Measurements from ENCODE around the gene HDAC3. TPM values are rescaled to one million over a fixed set of nuclear protein-coding genes. Genes with fewer than 3 reads are reported as not detected.
A peak's percentile ranks its signal among the peaks of the same experiment; 100 is the strongest.

HDAC3 gene
- total RNA-seq, 2 experiments from 2014 or later = 88.1 to 91.8 TPM

- Mint-ChIP-seq H3K27ac (no peak overlapping the region), H3K9me3 (ENCODE audit: insufficient read depth) (no peaks in the 10 kb centered on the region), H3K36me3 (ENCODE audit: low read depth) (peaks cover under 1% of the 10 kb centered on the region), H3K4me1 (ENCODE audit: low read depth) (peaks cover under 1% of the 10 kb centered on the region), H3K4me3 (no peak overlapping the region), H3K27me3 (ENCODE audit: low read depth) (no peaks in the 10 kb centered on the region)
- ChIA-PET POLR2A (no interaction called here), CTCF (interaction anchor here (1.4 to 1.6 kb wide), 2 partner anchors 10 to 287 kb away, joined by 3 to 5 read pairs; no protein-coding TSS in a partner anchor)
- no peak for DNase-seq
- ATAC-seq = no peak
Measured at GRCh38 chr5:141672841-141673813, 36.5 kb upstream of the HDAC3 start.

DNA sequence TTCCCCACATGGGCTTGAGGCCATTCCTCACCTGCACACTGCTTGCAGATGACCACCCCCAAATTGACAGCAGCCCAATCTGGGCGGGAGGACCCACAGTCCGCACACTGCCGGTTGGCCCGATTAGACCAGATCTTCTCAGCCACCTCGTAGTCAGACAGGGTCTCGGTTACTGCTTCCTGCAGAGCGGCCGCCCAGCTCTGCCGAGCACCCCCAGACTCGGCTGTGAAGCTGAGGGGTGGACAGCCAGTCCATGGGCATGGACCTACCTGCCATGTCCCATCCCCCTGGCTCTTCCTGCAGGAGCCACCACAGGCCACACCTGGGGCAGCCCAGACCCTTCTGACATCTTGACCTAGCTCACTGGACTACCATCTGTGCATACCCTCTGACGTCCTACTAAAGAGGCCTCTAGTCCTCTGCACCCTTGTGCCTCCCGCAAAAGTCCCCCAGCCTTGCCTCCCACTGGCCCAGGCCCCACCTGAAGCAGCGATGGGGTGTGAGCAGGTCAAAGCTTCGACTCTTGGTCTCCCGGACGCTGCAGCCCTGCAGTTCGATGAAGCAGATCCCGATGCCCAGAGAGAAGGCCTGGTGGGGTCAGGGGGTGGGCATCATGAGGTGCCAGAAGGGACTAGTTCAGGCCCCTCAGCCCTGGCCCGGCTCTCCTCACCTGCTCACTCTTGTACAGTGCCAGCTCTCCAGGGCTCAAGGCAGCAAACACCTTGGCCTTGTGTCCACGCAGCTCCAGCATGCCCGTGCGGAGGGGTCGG, 35.6 kb upstream of the HDAC3 start:
- no peak for DNase-seq
- H3K27ac Mint-ChIP-seq = no peak overlapping the region
- H3K4me3 Mint-ChIP-seq = no peak overlapping the region
- no peaks in the 10 kb centered on the region for H3K27me3 Mint-ChIP-seq (ENCODE audit: low read depth)
- ChIA-PET POLR2A (no interaction called here), CTCF (interaction anchor here (1.4 to 1.6 kb wide), 2 partner anchors 11 to 288 kb away, joined by 3 to 5 read pairs; no protein-coding TSS in a partner anchor)
- no peaks in the 10 kb centered on the region for H3K4me1 Mint-ChIP-seq (ENCODE audit: low read depth)
- no peak for ATAC-seq
- H3K9me3 Mint-ChIP-seq (ENCODE audit: insufficient read depth) = no peaks in the 10 kb centered on the region
- no peaks in the 10 kb centered on the region for H3K36me3 Mint-ChIP-seq (ENCODE audit: low read depth)

DNA sequence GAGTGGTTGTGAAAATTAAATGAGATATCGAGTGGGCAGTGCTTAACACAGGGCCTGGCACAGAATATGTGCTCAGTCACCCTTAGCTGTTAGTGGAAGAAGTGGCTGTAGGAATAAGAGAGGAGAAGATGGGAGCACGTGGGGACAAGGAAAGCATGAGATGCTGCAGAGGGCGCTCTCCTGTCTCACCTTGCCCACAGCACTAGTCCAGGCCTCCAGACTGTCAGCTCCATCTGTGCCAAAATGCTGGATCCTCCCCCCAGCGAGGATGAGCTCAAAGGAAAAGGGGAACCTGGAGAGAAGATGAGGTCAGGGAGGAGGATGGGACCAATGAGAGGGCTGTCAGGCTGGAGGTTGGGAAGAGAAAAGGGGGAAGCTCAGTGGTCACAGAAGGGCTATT, 32.9 kb upstream of the HDAC3 start:
- no peak for ATAC-seq
- Mint-ChIP-seq H3K36me3 (ENCODE audit: low read depth) (no peaks in the 10 kb centered on the region), H3K4me3 (no peak overlapping the region), H3K4me1 (ENCODE audit: low read depth) (peaks cover 8% of the 10 kb centered on the region), H3K27ac (no peak overlapping the region), H3K9me3 (ENCODE audit: insufficient read depth) (no peaks in the 10 kb centered on the region), H3K27me3 (ENCODE audit: low read depth) (no peaks in the 10 kb centered on the region)
- no peak for DNase-seq
- POLR2A ChIA-PET = interaction anchor here (0.8 to 1.5 kb wide), 2 partner anchors 19 to 24 kb away, joined by 3 to 5 read pairs; partner anchors contain the start of gene FCHSD1
- CTCF ChIA-PET = interaction anchor here (0.6 to 5.1 kb wide), 11 partner anchors 12 to 316 kb away, joined by 3 to 34 read pairs (median 5); partner anchors contain the start of genes PCDH1 and PCDH12

GRCh38 chr5:141668601-141669265, 32.1 kb upstream of the HDAC3 start:
- POLR2A ChIA-PET = interaction anchor here (0.8 to 1.5 kb wide), 2 partner anchors 18 to 25 kb away, joined by 3 to 5 read pairs; partner anchors contain the start of gene FCHSD1

GRCh38 chr5:141665995-141666940, 29.6 kb upstream of the HDAC3 start:
- Mint-ChIP-seq H3K36me3 (ENCODE audit: low read depth) (no peaks in the 10 kb centered on the region), H3K9me3 (ENCODE audit: insufficient read depth) (no peaks in the 10 kb centered on the region), H3K4me1 (ENCODE audit: low read depth) (peaks cover 8% of the 10 kb centered on the region), H3K27ac (no peak overlapping the region), H3K4me3 (no peak overlapping the region), H3K27me3 (ENCODE audit: low read depth) (no peaks in the 10 kb centered on the region)
- ChIA-PET CTCF (interaction anchor here (0.6 to 5.1 kb wide), 9 partner anchors 15 to 293 kb away, joined by 3 to 49 read pairs (median 13); partner anchors contain the start of genes FCHSD1, HDAC3, PCDH12 and RELL2), POLR2A (no interaction called here)
- no peak for ATAC-seq
- DNase-seq = no peak

More at GRCh38 chr5:141668601-141669265, 32.1 kb upstream of the HDAC3 start:
- no peaks in the 10 kb centered on the region for H3K27me3 Mint-ChIP-seq (ENCODE audit: low read depth)
- CTCF ChIA-PET = interaction anchor here (1.1 to 5.1 kb wide), 10 partner anchors 11 to 307 kb away, joined by 3 to 34 read pairs (median 6); partner anchors contain the start of genes PCDH1 and PCDH12
- ATAC-seq (no peak), DNase-seq (no peak)
- no peak overlapping the region for H3K4me3 Mint-ChIP-seq
- no peaks in the 10 kb centered on the region for H3K9me3 Mint-ChIP-seq (ENCODE audit: insufficient read depth)
- H3K4me1 Mint-ChIP-seq (ENCODE audit: low read depth) = peaks cover 8% of the 10 kb centered on the region
- H3K36me3 Mint-ChIP-seq (ENCODE audit: low read depth) = no peaks in the 10 kb centered on the region
- no peak overlapping the region for H3K27ac Mint-ChIP-seq

- Mint-ChIP-seq H3K9me3 (ENCODE audit: insufficient read depth) (no peaks in the 10 kb centered on the region), H3K4me1 (ENCODE audit: low read depth) (peaks cover 8% of the 10 kb centered on the region), H3K4me3 (no peak overlapping the region), H3K36me3 (ENCODE audit: low read depth) (no peaks in the 10 kb centered on the region), H3K27ac (peak overlapping the region; percentile 0), H3K27me3 (ENCODE audit: low read depth) (no peaks in the 10 kb centered on the region)
- ChIA-PET CTCF (interaction anchor here (0.6 to 4.8 kb wide), 27 partner anchors 11 to 478 kb away, joined by 3 to 49 read pairs (median 5); partner anchors contain the start of genes DELE1, FCHSD1, HDAC3 and PCDH1), POLR2A (interaction anchor here (0.9 kb wide), 1 partner anchor 27 kb away, joined by 4 read pairs; the partner anchor contains the start of gene RELL2)
- ATAC-seq (peak; percentile 93), DNase-seq (peak; percentile 84)
Measured at GRCh38 chr5:141664733-141665461, 28.2 kb upstream of the HDAC3 start.

DNA sequence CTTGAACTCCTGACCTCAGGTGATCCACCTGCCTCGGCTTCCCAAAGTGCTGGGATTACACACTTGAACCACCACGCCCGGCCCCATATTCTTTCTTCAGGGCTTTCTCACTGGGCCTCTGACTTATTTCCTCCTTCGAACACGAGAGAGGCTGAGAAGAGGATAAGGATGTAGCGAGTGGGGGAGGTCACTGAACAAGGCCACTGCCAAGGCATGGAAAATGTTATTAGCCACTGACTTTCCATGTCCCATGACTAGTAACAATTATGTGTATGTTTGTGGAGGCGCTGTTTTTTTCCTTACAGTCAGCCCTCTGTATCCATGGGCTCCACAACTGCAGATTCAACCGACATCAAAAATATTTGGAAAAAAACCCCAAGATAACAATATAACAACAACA, 26.9 kb upstream of the HDAC3 start:
- Mint-ChIP-seq H3K4me1 (ENCODE audit: low read depth) (peaks cover 8% of the 10 kb centered on the region), H3K9me3 (ENCODE audit: insufficient read depth) (no peaks in the 10 kb centered on the region), H3K27me3 (ENCODE audit: low read depth) (peaks cover 2% of the 10 kb centered on the region), H3K27ac (no peak overlapping the region), H3K36me3 (ENCODE audit: low read depth) (no peaks in the 10 kb centered on the region), H3K4me3 (no peak overlapping the region)
- DNase-seq (no peak), ATAC-seq (no peak)
- POLR2A ChIA-PET = no interaction called here
- CTCF ChIA-PET = interaction anchor here (0.9 to 4.8 kb wide), 6 partner anchors 13 to 296 kb away, joined by 3 to 49 read pairs (median 6); partner anchors contain the start of genes DIAPH1, PCDH1 and PCDH12

GRCh38 chr5:141662028-141662427, 25.4 kb upstream of the HDAC3 start:
- Mint-ChIP-seq H3K36me3 (ENCODE audit: low read depth) (peaks cover 2% of the 10 kb centered on the region), H3K27ac (no peak overlapping the region), H3K4me3 (no peak overlapping the region), H3K4me1 (ENCODE audit: low read depth) (peaks cover 10% of the 10 kb centered on the region), H3K27me3 (ENCODE audit: low read depth) (peaks cover 4% of the 10 kb centered on the region), H3K9me3 (ENCODE audit: insufficient read depth) (no peaks in the 10 kb centered on the region)
- DNase-seq = no peak
- ATAC-seq = no peak
- ChIA-PET POLR2A (no interaction called here), CTCF (interaction anchor here (1.4 to 4.8 kb wide), 3 partner anchors 30 to 297 kb away, joined by 8 to 49 read pairs (median 37); partner anchors contain the start of genes PCDH1 and PCDH12)

DNA sequence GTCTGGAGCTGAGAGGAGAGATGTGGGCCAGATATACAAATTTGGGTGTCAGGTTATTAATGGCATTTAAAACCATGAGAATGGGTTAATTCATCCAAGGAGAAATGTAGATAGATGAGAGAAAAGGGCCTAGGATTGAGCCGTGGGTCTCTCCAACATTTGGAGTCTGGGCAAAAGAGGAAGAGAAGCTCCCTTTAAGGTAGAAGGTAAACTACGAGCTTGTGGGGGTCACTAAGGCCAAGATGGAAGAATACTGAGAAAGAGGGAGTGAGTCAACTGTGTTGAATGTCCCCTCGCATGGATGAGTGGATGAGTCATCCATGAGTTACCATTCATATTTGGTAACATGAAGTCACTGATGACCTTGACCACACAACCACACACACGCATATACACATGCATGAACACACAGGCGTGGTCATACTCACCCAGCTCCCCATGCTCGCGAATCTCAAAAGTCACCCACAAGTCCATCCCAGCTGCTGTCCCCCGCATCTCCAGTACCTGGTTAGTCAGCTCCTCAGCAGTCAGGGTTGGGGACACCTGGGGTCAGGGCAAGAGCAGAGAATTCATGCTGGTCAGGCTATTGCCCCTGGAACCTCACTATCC, 21.4 kb upstream of the HDAC3 start:
- peaks cover 5% of the 10 kb centered on the region for H3K27me3 Mint-ChIP-seq (ENCODE audit: low read depth)
- no peak overlapping the region for H3K27ac Mint-ChIP-seq
- ATAC-seq (no peak), DNase-seq (no peak)
- H3K36me3 Mint-ChIP-seq (ENCODE audit: low read depth) = peaks cover 2% of the 10 kb centered on the region
- ChIA-PET CTCF (interaction anchor here (1.1 to 1.6 kb wide), 4 partner anchors 11 to 311 kb away, joined by 3 to 7 read pairs (median 4); partner anchors contain the start of gene RNF14), POLR2A (no interaction called here)
- H3K9me3 Mint-ChIP-seq (ENCODE audit: insufficient read depth) = no peaks in the 10 kb centered on the region
- peaks cover 17% of the 10 kb centered on the region for H3K4me1 Mint-ChIP-seq (ENCODE audit: low read depth)
- H3K4me3 Mint-ChIP-seq = no peak overlapping the region
